GM21360 (cell line): Measurements from ENCODE around the gene APBA1.
"Not testable (repeated sequence)": the region's sequence is repeated elsewhere in the genome, so short reads cannot be mapped to it uniquely, and the experiment has no call there.

Experiments used
- ATAC-seq: cut with Tn5 transposase; IDR thresholded peaks from one replicate; pipeline ENCODE4 v1.9.1; 2021; ENCODE audit warnings: mild to moderate bottlenecking, moderate library complexity; ENCODE audit not compliant: unreplicated experiment

APBA1 gene

DNA sequence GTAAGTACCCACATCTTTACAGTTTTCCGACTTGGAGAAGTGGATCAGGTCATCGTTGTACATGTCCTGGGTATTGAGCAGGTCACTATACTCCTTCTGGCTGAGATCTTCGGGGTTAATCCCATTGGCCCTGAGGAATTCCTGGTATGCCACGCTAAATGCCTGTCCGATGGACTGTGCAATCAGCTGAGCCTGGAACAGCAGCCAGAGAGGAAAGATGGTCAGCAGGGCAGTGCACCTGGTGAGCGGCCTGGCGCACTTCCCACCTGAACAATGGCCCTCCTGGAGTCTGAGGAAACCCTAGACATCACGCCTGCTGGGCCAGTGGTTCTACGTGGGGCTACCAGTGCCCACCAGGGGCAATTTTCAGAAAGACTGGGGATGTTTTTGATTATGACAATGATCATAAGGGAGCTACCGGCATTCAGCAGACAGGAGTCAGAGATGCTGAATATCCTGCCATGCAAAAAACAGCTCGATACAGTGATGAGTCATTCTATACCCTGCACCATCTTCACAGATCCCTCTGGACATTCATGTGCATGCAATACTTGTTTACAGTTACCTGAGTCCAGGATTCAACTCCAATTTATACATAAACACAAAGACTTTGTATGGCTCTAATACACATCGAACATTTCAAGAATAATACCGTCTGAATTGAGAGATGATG is 219.9 kb downstream of the APBA1 start:
- no peak for ATAC-seq

- no peak for ATAC-seq
Measured at GRCh38 chr9:69446496-69446895, 225.7 kb downstream of the APBA1 start.

DNA sequence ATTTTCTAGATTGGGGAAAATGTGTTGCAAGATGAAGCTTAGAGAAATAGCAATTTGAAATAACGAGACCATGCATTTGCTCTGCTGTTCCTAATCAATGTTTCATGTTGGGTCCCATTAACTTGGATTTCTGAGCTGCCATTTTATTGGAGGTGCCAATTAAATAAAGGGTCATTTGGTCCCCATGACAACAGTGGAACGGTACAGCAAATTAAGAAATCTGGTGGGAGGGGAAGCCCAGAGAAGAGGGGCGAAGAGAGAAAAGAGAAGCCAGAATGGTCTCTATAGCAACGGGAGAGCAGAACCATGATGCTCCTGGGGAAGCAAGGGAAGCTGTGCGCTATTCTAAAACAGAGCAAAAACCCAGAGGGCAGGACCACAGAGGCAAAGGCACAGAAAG is 226.9 kb downstream of the APBA1 start:
- ATAC-seq = no peak

GRCh38 chr9:69444791-69445190 is 227.4 kb downstream of the APBA1 start:
- ATAC-seq = no peak

- ATAC-seq = no peak
Measured at GRCh38 chr9:69444021-69444420, 228.2 kb downstream of the APBA1 start.

DNA sequence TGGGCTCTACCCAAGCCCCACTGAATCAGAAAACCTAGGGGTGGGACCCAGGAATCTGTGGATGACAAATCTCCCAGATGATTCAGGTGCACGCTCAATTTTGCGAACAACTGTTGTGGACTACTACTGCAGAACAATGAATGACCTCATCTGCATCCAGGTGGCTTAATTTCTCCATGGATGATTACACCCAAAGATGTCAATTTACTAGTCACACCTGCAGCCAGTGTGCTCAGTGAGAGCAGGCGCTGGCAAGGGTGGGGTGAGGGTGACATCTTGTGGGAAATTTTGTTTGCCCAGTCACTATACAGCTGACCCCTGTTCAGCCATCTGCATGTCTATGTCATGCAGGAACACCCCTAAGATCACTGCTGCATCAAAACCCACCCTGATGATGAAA is 229.0 kb downstream of the APBA1 start:
- no peak for ATAC-seq

DNA sequence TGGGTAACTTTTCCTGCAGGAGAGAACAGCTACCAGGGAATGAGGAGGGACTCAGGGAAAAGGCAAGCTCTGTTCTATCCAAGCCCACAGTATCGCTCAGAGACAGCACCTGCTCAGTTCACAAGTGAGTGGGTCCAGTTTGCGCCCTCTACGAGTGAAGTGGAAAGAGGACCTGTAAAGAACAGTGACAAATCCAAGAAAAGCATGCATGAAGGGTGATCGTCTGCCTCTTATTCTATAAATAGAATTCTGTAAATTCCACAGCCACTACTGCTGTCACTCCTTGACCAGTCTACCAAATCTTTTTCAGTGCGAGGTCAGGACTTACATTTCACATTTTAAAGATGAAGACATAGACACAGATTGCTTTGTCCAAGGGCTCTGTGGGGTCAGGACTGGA is 229.7 kb downstream of the APBA1 start:
- no peak for ATAC-seq

DNA sequence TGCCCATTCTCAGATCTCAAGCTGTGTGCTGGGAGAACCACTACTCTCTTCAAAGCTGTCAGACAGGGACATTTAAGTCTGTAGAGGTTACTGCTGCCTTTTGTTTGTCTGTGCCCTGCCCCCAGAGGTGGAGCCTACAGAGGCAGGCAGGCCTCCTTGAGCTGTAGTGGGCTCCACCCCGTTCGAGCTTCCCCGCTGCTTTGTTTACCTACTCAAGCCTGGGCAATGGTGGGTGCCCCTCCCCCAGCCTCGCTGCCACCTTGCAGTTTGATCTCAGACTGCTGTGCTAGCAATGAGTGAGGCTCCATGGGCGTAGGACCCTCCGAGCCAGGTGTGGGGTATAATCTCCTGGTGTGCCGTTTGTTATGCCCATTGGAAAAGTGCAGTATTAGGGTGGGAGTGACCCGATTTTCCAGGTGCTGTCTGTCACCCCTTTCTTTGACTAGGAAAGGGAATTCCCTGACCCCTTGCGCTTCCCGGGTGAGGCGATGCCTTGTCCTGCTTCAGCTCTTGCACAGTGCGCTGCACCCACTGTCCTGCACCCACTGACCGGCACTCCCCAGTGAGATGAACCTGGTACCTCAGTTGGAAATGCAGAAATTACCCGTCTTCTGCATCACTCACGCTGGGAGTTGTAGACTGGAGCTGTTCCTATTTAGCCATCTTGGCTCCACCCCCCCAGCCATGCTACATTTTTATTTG is 231.8 kb downstream of the APBA1 start:
- ATAC-seq = not testable (repeated sequence)

DNA sequence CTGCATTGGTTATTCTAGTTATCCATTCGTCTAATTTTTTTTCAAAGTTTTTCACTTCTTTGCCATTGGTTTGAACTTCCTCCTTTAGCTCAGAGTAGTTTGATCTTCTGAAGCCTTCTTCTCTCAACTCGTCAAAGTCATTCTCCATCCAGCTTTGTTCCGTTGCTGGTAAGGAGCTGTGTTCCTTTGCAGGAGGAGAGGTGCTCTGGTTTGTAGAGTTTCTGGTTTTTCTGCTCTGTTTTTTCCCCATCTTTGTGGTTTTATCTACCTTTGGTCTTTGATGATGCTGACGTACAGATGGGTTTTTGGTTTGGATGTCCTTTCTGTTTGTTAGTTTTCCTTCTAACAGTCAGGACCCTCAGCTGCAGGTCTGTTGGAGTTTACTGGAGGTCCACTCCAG is 232.5 kb downstream of the APBA1 start:
- not testable (repeated sequence) for ATAC-seq

DNA sequence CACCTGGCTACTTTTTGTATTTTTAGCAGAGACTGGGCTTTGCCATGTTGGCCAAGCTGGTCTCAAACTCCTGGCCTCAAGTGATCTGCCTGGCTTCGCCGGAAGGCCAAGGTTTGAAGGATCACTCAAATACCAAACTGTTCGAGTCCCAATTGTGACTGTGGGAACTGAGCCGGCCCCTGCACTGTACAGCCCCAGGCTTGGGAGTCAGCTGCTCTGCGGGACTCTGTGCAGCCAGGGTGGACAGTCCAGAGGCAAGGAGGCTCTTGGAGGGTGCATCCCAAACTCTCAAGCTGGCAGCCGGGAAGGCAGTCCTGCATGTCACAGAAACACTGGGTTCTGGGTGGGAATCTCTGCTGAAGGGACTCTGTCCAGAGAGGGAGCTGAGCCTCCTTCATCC is 238.2 kb downstream of the APBA1 start:
- no peak for ATAC-seq

GRCh38 chr9:69433392-69433791 is 238.8 kb downstream of the APBA1 start:
- no peak for ATAC-seq

DNA sequence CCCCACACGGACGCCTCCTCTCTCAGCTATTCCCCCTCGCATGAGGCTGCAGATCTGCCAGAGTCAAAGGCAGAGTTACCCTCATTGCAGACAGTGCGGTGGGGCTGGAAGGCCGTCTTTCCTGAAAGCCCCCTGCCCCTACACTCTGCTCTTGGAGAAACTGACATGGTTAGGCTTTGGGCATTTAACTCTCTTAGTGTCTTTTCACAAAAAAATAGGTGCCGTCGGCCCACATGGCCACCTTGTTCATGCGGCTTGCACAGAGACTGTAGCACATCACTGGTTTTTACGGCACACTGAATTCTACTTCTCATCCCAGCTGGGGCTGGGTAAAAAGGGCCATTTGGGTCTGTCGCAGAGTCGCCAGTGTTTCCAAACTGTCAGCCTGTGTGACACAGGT is 239.5 kb downstream of the APBA1 start:
- ATAC-seq = no peak

- ATAC-seq = no peak
Measured at GRCh38 chr9:69431777-69432176, 240.4 kb downstream of the APBA1 start.

- ATAC-seq = no peak
Measured at GRCh38 chr9:69431203-69431602, 241.0 kb downstream of the APBA1 start.

GRCh38 chr9:69430206-69430605 is 242.0 kb downstream of the APBA1 start:
- no peak for ATAC-seq

- no peak for ATAC-seq
Measured at GRCh38 chr9:69429281-69429680, 242.9 kb downstream of the APBA1 start.

DNA sequence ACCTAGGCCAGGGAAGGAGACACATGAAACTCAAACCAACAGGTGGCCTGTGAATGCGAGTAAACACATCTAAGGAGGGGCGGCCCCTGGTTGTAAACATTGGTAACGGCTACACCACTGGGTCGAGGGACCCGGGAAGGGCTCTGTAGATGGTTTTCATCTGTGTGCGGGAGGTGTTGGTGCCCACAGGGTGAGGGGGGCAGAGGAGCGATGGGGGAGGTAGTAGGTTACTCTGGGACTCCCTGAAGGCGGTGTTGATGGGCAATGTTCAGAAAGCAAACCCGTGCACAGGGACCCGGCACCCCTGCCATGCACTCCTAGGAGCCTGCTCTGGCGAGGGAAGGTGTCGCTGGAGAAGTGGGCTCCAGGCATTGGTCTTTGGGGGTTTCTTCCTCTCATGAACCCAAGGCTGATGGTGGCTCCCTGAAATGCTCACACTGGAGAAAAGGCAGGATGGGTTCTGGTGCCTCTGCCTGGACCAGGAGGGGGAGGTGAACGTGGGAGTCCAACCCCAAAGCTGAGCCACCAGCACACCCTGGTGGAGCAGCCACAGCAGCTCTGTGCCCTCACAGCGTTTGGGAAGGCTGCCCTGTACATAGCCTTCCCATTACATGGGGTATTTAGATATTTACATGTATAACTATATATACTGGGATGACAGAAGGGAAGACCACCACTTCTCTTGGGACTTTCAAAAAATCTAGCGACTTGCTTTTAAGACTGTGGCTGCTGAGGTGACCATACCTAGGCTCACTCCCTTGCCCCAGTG is 244.0 kb downstream of the APBA1 start:
- ATAC-seq = no peak

DNA sequence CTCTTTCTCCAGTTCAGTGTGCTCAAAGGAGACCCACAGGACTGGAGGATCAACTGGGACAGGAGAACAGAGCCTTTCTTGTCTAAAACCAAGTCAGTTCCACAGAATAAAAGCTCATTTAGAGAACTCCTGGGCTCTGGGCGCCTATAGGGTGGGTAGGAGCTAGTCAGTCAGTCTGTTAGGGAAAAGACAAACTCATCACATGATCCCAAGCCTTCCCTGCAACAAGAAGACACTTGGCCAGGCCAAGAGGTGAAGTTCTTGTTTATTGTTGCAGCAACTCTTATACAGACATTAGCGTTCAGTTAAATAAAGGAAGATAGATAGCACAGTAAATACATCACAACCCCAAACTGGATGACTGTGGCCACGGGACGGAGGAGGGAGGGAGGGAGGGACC is 244.9 kb downstream of the APBA1 start:
- ATAC-seq = no peak

- ATAC-seq = no peak
Measured at GRCh38 chr9:69425136-69425801, 246.9 kb downstream of the APBA1 start.

GRCh38 chr9:69421908-69422801 is 250.0 kb downstream of the APBA1 start:
- ATAC-seq = no peak
